NCI-H187 (cell line): ENCODE results near the gene F10.

ENCODE experiments used
- DNase-seq, 2 experiments: peaks; one replicate each; lab custom pipeline; 2025; lab: John Stamatoyannopoulos, UW

Gene F10

GRCh38 chr13:113116871-113117271, 5.7 kb upstream of the F10 start:
- no peak for DNase-seq

DNA sequence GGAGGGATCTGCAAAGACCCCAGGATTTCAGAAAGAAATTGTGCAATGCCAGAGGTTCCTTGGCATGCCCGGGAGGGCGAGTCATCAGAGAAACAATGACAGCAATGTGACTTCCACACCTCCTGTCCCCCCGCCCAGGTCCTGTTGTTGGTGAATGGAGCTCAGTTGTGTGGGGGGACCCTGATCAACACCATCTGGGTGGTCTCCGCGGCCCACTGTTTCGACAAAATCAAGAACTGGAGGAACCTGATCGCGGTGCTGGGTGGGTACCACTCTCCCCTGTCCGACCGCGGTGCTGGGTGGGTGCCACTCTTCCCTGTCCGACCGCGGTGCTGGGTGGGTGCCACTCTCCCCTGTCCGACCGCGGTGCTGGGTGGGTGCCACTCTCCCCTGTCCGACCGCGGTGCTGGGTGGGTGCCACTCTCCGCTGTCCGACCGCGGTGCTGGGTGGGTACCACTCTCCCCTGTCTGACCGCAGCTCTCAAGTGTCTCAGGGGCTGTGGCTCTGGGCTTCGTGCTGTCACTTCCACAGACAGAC, 5.2 kb upstream of the F10 start:
- no peak for DNase-seq

DNA sequence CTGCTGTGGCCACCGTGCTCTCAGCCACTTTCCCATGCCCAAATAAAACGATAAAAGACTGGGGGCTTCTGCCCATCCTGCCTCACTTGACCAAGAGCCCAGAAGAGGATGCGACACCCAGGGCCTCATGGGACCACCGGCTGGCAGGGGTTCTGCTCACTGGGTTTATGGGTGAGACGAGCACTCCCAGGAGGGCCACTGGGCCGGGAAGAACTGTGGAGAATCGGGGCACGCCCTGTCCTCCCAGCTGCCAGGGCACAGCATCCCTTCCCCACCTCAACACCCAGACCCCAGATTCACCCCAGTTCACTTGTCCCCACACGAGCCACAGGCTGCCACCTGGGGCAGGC, 4.7 kb upstream of the F10 start:
- no peak for DNase-seq

GRCh38 chr13:113118261-113119021, 4.2 kb upstream of the F10 start:
- no peak for DNase-seq

GRCh38 chr13:113119166-113119821, 3.3 kb upstream of the F10 start:
- DNase-seq: no peak

DNA sequence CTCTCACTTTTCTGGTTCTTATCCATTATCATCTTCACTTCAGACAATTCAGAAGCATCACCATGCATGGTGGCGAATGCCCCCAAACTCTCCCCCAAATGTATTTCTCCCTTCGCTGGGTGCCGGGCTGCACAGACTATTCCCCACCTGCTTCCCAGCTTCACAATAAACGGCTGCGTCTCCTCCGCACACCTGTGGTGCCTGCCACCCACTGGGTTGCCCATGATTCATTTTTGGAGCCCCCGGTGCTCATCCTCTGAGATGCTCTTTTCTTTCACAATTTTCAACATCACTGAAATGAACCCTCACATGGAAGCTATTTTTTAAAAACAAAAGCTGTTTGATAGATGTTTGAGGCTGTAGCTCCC, 2.8 kb upstream of the F10 start:
- DNase-seq: no peak

- DNase-seq: no peak
Measured at GRCh38 chr13:113120300-113121182, 2.1 kb upstream of the F10 start.

- no peak for DNase-seq
Measured at GRCh38 chr13:113121183-113121927, 1.2 kb upstream of the F10 start.

DNA sequence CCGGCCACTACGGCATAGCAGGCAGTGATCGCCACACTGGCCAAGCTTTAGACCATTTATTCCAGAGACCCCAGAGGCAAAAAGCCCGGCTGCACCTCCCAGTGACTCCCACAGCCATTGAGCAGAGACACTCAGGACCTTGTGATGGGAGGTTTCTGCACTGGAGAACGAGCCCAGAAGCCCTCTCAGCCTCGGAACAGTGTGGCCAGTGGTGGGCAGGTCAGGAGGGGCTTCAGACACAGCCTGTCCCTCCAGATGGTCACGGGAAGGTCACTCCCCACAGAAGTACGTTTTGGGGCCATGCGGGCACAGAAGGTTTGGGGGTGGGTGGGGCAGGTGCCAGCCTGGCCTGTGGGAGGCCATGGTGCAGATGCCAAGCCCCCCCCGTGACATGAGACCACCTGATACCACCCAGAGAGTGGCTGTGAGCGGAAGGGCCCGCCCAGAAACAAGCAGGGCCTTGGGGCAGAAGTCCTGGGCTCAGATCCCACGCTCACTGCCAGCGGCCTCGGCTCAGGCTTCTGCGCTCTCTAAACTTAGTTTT, 599 bp upstream of the F10 start:
- DNase-seq: no peak

DNA sequence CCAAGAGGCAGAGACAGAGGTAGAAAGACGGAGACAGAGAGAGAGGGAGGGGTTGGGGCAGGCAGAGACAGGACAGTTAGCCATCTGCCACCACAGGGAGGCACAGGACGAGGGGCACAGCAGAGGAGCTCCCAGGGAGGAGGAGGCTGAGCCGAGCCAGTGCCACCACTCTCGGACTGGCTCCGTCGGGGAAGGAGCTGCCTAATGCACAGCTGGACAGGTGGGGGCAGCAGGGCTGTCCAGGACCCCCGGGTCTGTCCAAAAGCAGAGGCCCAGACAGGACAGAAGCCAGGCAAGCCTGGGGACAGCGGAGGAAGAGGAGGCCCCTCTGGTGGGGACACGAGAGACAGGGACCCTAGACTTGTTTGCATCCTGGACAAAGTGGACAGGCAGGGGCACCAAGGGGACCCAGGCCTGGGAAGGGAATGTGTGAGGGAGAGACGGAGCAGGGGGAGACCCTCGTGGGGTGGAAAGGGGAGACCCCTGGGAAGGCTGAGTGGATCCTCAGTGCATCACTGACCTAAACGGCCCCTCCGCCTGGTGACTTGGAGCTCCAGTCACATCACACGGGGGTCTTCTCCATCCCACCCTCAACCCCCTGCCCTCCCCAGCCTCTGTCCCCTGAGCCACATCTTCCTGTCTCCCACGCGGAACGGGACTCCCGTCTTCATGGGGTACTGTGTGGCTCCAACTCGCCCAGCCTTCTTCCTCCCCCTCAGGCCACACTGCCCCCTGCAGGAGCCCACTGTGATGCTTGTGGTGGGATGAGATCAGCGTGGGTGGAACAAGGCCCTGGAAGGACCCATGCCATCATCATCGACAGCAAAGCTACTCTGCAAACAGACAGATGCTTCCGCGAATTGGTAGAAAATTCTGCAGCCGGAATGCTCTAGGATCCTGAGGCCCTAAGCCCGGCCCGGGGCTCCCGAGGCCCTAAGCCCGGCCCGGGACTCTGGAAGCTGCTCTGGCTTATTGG, 915 bp downstream of the F10 start:
- no peak for DNase-seq

DNA sequence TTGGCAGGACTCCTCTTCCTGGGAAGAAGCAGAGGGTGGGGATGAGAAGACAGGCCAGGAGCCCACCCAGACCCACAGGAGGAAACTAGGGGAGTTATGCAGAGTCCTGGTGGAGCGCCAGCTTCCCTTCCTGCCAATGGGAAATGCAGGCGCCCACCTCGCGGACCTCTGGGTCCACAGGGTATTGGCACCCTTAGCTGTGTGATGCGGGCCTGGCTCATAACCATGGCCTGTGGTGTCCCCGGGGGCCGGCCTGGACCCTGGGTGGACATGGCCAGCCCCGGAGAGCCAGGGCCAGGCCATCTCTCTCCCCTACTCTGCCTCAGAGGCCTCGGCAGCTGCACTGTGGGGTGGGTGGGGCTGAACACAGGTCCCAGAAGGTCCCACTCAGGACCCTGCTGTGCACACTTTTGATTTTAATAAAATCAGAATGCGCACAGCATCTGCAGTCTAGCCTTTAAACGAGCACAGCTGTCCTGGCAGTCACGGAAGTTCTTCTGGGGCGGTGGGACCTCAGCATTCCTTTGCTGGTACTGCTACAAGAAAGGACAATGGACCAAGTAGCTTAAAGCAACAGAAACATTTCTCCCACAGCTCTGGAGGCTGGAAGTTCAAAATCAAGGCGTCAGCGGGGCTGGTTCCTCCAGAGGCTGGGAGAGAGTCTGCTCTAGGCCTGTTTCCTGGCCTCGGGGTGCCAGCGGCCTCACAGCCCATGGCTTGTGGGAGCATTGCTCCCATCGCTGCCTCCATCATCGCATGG, 1.8 kb downstream of the F10 start:
- DNase-seq: no peak

- DNase-seq: no peak
Measured at GRCh38 chr13:113125506-113126264, 3.1 kb downstream of the F10 start.

DNA sequence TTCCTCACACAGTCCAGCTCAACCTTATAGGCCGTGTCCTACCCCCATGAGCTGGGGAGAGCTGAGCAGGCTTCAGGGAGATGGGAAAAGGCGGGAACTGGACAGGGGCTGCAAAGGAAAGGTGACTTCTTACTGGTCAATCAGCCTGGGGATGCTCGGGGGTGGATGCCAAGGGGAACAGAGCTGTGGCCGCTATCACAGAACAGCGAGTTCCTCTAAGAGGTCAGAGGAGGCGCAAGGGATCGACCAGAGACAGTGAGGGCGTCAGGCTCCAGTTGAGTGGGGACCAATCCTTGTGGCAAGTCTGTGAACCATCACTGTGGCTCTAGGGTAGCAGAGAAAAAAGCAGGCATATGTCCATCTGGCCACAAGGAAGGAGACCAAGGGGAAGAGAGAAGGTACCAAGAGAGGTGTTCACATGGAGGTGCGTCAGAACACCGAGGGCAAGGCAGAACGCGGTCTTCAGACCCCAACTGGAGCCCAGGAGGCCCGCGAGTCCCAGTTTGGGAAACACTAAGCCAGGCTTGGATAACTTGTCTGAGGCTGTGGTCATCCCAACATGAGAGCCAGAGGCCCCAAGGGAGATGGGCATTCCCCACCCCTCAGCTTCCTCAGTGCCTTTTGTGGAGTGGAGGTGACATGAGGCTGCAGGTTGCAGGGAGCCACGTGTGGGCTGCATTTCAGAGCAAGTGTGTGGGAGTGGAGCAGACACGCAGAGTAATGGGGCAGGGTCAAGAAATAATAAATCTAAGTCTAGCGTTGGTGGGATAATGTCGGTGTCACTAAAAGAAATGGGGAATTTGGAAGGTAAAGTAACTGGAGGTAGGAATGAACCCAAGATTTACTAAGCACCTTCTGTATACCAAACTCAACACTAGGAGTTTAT, 3.9 kb downstream of the F10 start:
- no peak for DNase-seq

- DNase-seq: no peak
Measured at GRCh38 chr13:113129480-113129879, 6.9 kb downstream of the F10 start.

GRCh38 chr13:113129921-113130750, 7.5 kb downstream of the F10 start:
- DNase-seq: no peak

DNA sequence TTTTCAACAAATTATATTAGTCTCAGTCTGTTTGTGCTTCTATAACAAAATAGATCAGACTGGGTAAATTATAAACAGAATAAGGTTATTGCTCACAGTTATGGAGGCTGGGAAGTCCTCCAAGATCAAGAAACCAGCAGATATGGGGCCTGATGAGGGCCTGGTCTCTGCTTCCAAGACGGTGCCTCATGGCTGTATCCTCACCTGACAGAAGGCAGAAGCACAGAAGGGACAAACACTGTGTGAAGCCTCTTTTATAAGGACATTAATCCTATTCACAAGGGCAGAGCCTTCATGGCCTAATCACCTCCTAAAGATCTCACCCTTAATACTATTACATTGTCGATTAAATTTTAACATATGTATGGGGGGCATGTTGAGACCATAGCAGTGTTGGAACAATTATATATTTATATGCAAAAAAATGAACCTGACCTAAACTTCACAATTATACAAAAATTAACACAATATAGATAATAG, 12.7 kb downstream of the F10 start:
- DNase-seq: no peak
